HG03520 (cell line): ENCODE data around the gene CEACAM19.
"Not testable (repeated sequence)": the region's sequence is repeated elsewhere in the genome, so short reads cannot be mapped to it uniquely, and the experiment has no call there.

Source experiments
- ATAC-seq: cut with Tn5 transposase; IDR thresholded peaks from one replicate; pipeline ENCODE4 v1.9.1; 2021; ENCODE audit warnings: mild to moderate bottlenecking, moderate library complexity; ENCODE audit not compliant: unreplicated experiment

The CEACAM19 gene

DNA sequence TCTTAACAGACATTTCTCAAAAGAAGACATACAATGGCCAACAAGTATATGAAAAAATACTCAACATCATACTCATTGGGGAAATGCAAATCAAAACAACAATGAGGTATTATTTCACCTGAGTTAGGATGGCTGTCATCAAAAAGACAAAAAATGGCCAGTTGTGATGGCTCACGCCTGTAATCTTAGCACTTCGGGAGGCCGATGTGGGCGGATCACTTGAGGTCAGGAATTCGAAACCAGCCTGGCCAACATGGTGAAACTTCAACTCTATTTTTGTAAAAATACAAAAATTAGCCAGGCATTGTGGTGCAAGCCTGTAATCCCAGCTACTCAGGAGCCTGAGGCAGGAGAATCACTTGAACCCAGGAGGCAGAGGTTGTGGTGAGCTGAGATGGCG lies 49.7 kb downstream of the CEACAM19 start:
- ATAC-seq, result no peak

DNA sequence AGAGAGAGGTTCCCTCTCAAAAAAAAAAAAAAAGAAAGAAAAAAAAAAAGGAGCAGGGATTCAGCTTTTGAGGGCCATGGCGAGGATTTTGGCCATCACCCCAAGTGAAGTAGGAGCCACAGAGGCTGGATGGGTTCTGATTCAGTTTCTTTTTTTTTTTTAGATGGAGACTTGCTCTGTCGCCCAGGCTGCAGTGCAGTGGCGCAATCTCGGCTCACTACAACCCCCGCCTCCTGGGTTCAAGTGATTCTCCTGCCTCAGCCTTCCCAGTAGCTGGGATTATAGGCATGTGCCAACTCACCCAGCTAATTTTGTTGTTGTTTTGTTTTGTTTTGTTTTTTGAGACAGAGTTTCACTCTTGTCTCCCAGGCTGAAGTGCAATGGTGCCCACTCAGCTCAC lies 50.1 kb downstream of the CEACAM19 start:
- not testable (repeated sequence) for ATAC-seq

- no peak for ATAC-seq
These were observed 51.1 kb downstream of the CEACAM19 start for GRCh38 chr19:44722131-44723121.

- no peak for ATAC-seq
These were observed 52.1 kb downstream of the CEACAM19 start for GRCh38 chr19:44723299-44723951.

DNA sequence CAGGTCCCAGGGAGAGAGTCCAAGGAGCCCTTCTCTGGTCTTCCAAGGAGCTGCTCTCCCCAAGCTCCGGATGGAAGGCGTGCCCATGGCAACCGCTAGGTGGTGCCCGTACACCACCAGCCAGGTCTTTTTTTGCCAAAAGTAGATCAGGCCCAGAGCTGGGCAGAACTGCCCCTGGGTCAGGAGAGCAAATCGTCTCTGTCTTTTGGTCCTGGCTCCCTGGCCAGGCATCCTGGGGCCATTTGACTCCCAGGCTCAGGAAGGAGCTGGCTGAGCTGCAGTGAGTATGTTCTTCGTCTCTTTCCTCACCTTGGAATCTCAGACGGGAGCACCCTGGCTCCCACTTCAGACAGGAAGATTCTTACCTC lies 52.7 kb downstream of the CEACAM19 start:
- ATAC-seq, result no peak

GRCh38 chr19:44725251-44725650 lies 54.0 kb downstream of the CEACAM19 start:
- no peak for ATAC-seq

DNA sequence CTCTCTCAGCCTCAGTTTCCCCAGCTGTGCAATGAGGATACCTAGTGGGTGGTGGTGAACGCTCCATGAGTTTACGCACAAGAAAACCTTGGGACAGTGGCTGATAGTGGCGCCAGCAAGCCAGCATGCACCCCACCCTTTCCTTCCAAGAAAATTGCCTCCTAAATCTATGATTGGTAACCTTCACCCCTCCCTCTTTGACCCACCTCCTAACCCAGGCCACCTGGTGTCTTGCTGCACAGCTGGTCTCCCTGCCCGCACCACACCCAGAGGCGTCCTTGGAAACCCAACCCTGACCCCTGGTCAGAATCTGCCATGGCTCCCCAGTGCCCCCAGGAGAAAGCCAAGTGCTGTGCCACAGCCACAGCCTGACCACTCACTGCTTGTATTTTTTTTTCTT lies 54.4 kb downstream of the CEACAM19 start:
- no peak for ATAC-seq

GRCh38 chr19:44726465-44726864 lies 55.2 kb downstream of the CEACAM19 start:
- ATAC-seq, result no peak

GRCh38 chr19:44728178-44728577 lies 56.9 kb downstream of the CEACAM19 start:
- ATAC-seq, result no peak

DNA sequence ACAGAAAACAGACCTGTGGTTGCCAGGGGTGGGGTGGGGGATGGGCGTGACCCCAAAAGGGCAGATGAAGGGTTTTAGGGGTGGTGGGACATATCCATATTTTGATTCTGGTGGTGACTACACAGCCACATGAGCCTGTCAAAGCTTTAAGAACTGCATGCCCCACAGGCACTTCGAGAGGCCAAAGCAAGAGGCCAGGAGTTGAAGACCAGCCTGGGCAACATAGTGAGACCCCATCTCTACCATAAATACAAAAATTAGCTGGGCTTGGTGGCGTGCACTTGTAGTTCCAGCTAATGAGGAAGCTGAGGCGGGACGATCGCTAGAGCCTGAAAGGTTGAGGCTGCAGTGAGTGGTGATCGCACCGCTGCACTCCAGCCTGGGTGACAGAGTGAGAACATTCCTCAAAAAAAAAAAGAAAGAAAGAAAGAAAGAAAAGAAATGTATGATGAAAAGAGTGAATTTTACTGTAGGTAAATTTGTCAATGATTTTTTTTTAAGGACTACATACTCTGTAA lies 58.3 kb downstream of the CEACAM19 start:
- no peak for ATAC-seq

GRCh38 chr19:44731081-44731480 lies 59.8 kb downstream of the CEACAM19 start:
- ATAC-seq, result no peak

DNA sequence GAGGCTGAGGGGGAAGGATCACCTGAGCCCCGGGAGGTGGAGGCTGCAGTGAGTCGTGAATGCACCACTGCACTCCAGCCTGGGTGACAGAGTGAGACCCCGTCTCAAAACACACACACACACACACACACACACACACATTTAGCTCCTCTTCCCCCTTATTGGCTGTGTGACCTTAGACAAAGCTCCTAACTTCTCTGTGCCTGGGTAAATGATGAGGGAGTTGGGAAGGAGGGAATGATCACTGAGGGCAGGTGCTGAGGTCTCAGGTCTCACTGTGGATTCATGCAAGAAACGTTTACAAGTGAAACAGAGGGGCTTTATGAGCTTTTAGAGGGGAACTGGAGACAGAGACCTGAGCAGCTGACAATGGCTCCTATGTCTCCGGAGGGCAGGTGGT lies 60.3 kb downstream of the CEACAM19 start:
- ATAC-seq, result no peak

DNA sequence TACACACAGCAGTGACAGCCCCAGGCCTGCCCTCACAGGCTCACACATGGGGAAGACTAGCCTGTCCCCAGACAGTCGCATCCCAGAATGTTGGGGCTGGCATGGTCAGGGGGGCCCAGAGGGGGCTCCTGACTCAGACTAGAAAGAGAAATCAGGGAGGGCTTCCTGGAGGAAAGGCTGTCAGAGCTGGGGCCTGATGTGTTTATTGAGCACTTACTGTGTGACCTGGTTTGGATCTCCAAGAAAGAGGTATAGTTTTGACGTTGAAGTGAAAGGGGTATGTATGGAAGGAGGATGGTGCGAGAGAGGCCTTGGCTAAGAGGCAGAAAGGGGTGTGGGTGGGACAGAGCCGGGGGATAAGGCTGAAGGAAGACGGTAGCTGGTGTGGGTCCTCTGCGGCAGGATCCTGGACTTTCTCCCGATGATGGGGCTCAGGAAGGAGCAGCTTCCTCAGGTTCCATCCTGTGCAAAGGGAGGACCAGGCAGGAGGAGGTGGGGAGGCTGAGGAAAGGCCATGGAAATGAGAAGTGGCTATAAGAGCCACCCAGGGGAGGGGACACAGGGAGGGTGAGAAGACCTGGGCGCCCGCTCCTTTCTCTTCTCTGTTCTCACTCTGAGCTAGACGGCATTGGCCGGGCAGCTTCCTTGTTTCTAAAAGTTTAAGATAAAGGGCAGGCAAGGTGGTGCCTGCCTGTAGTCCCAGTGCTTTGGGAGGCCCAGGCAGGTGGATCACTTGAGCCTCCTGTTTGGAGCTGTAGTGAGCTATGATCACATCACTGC lies 61.1 kb downstream of the CEACAM19 start:
- ATAC-seq, result no peak
